Measurements from ENCODE around the gene RALGPS1.

DNA sequence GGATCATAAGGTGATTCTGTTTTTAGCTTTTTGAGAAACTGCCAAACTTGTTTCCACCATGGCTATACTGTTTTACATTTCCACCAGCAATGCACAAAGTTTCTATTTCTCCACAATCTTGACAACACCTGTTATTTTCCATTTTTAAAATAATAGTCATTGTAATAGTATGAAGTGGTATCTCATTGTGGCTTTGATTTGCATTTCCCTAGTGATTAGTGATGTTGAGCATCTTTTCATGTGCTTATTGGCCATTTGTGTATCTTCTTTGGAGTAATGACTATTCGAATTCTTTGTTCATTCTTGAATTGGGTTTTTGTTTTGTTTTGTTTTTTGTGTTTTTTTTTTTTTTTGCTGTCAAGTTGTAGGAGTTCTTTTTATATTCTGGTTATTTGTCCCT, 354.9 kb downstream of the RALGPS1 start:
- no peak for TF ChIP-seq CTCF (IDR thresholded peaks at IDR 0.05; ENCODE audit: insufficient read depth, low read length)
- TF ChIP-seq REST (IDR thresholded peaks at IDR 0.05; ENCODE audit: insufficient replicate concordance, low read depth), result no peak
- no peak for TF ChIP-seq POLR2AphosphoS5 (IDR thresholded peaks at IDR 0.05; ENCODE audit: low read depth)
- no peak for TF ChIP-seq GABPA (IDR thresholded peaks at IDR 0.05; ENCODE audit: low read depth)
